ENCODE results near the gene DUS2. TPM values are rescaled to one million over a fixed set of nuclear protein-coding genes. Genes with fewer than 3 reads are reported as not detected.

DUS2 gene
- total and polyA plus RNA-seq, 5 donors, result 4.3 to 9.5 (median 5.9) TPM

GRCh38 chr16:68077866-68078700, 55.0 kb downstream of the DUS2 start:
- H3K4me1 ChIP-seq (ENCODE audit: control insufficient read depth, insufficient read depth, low read length), result peaks cover 14% of the 10 kb centered on the region
- DNase-seq, result no peak
- H3K9me3 ChIP-seq (ENCODE audit: control insufficient read depth, low read length), result no peaks in the 10 kb centered on the region
- H3K4me3 ChIP-seq (ENCODE audit: low read length), result no peak overlapping the region
- no peak for ATAC-seq
- 86% methylated on average over 7 of the region's 7 CpGs for WGBS
- no peak overlapping the region for H3K27ac ChIP-seq (ENCODE audit: low read length)
- no peaks in the 10 kb centered on the region for H3K27me3 ChIP-seq (ENCODE audit: control insufficient read depth, insufficient read depth)
- intact Hi-C loops (cut with DNase I), result no loop called here

DNA sequence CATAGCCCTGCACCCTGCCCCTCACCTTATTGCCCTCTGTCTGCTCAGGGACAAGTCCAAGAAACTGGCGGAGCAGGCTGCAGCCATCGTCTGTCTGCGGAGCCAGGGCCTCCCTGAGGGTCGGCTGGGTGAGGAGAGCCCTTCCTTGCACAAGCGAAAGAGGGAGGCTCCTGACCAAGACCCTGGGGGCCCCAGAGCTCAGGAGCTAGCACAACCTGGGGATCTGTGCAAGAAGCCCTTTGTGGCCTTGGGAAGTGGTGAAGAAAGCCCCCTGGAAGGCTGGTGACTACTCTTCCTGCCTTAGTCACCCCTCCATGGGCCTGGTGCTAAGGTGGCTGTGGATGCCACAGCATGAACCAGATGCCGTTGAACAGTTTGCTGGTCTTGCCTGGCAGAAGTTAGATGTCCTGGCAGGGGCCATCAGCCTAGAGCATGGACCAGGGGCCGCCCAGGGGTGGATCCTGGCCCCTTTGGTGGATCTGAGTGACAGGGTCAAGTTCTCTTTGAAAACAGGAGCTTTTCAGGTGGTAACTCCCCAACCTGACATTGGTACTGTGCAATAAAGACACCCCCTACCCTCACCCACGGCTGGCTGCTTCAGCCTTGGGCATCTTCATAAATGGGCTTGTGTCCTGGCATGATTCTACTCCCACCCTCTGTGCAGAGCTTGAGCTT, 55.8 kb downstream of the DUS2 start:
- intact Hi-C loops (cut with DNase I), result no loop called here
- ATAC-seq, result no peak
- Histone ChIP-seq H3K27ac (ENCODE audit: low read length) (peak overlapping the region; percentile 78), H3K4me3 (ENCODE audit: low read length) (no peak overlapping the region), H3K27me3 (ENCODE audit: control insufficient read depth, insufficient read depth) (no peaks in the 10 kb centered on the region), H3K9me3 (ENCODE audit: control insufficient read depth, low read length) (no peaks in the 10 kb centered on the region), H3K4me1 (ENCODE audit: control insufficient read depth, insufficient read depth, low read length) (peaks cover 14% of the 10 kb centered on the region)
- no peak for DNase-seq
- WGBS, result 91% methylated on average over 8 of the region's 8 CpGs

GRCh38 chr16:68079376-68079625, 56.2 kb downstream of the DUS2 start:
- intact Hi-C loops (cut with DNase I), result no loop called here
- H3K9me3 ChIP-seq (ENCODE audit: control insufficient read depth, low read length), result no peaks in the 10 kb centered on the region
- H3K4me1 ChIP-seq (ENCODE audit: control insufficient read depth, insufficient read depth, low read length), result peaks cover 16% of the 10 kb centered on the region
- H3K27me3 ChIP-seq (ENCODE audit: control insufficient read depth, insufficient read depth), result no peaks in the 10 kb centered on the region
- DNase-seq (no peak), ATAC-seq (no peak)
- peak overlapping the region; percentile 78 for H3K27ac ChIP-seq (ENCODE audit: low read length)
- H3K4me3 ChIP-seq (ENCODE audit: low read length), result no peak overlapping the region

GRCh38 chr16:68079626-68080344, 56.7 kb downstream of the DUS2 start:
- peak; percentile 78 to 92 (median 92) for DNase-seq
- H3K27ac ChIP-seq (ENCODE audit: low read length), result peak overlapping the region; percentile 78
- no peaks in the 10 kb centered on the region for H3K27me3 ChIP-seq (ENCODE audit: control insufficient read depth, insufficient read depth)
- ATAC-seq, result peak; percentile 49 to 50
- intact Hi-C loops (cut with DNase I), result no loop called here
- 33% methylated on average over 13 of the region's 13 CpGs for WGBS
- H3K9me3 ChIP-seq (ENCODE audit: control insufficient read depth, low read length), result no peaks in the 10 kb centered on the region
- H3K4me1 ChIP-seq (ENCODE audit: control insufficient read depth, insufficient read depth, low read length), result peaks cover 16% of the 10 kb centered on the region
- no peak overlapping the region for H3K4me3 ChIP-seq (ENCODE audit: low read length)

- no peak for ATAC-seq
- Histone ChIP-seq H3K4me3 (ENCODE audit: low read length) (no peak overlapping the region), H3K27ac (ENCODE audit: low read length) (peak overlapping the region; percentile 21), H3K9me3 (ENCODE audit: control insufficient read depth, low read length) (no peaks in the 10 kb centered on the region), H3K4me1 (ENCODE audit: control insufficient read depth, insufficient read depth, low read length) (peaks cover 15% of the 10 kb centered on the region), H3K27me3 (ENCODE audit: control insufficient read depth, insufficient read depth) (no peaks in the 10 kb centered on the region)
- intact Hi-C loops (cut with DNase I), result no loop called here
- peak in 1 of 3 donors; percentile 60 for DNase-seq
These were observed 59.0 kb downstream of the DUS2 start for GRCh38 chr16:68081861-68082628.

DNA sequence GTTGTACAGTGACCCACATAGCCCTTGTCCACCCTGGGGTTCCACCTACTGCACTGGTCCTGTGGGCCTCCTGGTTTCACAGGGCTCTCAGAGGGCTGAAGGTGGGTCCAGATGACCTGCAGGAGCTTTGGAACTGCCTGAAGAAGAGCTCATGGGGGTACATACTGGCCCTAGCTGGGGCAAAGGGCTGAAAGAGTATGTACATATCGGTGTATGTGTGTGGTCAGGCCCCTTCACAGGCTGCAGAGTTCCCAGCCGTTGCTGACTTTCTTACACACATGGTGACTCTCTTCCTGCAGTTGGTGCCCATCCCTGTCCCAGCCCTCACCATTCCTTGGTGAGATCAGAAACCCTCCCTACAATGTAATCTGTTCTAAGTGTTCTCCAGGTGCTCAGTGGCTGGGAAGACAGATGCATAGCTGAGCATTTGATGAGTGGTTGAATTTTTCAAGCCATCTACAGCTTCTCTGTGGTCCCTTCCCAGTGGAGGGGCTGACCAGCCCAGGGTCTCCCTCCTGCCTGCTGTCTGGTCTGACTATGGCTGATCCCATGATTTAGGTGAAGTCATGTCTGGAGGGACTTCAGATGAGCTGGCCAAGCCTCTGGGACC, 59.6 kb downstream of the DUS2 start:
- Histone ChIP-seq H3K4me3 (ENCODE audit: low read length) (no peak overlapping the region), H3K4me1 (ENCODE audit: control insufficient read depth, insufficient read depth, low read length) (peaks cover 15% of the 10 kb centered on the region), H3K9me3 (ENCODE audit: control insufficient read depth, low read length) (no peaks in the 10 kb centered on the region), H3K27me3 (ENCODE audit: control insufficient read depth, insufficient read depth) (no peaks in the 10 kb centered on the region), H3K27ac (ENCODE audit: low read length) (peak overlapping the region; percentile 7)
- WGBS, result 82% methylated on average over 2 of the region's 2 CpGs
- ATAC-seq (no peak), DNase-seq (no peak)
- intact Hi-C loops (cut with DNase I), result no loop called here

DNA sequence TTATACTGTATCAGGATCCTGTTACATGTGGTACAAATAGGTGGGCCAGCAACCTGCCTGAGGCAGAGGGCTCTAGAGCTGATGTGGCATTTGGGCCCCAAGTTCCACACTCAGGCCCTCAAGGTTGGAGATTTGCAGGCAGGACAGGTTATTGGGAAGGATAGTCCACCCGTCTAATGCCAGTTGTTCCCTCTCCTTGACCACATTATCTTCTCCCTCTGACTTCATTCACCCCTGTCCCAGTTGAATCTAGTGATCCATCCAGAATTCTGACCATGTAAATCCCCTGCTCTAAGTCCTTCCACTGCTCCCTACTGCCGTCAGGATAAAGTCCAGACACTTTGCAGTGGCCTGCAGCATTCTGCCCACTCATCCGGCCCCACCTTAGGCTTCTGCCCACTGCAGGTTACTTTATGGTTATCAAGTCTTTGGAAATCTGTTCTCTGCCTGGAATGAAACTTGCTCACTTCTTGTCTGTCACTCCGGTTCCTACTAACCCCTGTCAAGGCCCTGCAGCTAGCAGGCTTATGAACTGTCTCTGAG, 60.2 kb downstream of the DUS2 start:
- intact Hi-C loops (cut with DNase I), result no loop called here
- no peak for DNase-seq
- Histone ChIP-seq H3K27ac (ENCODE audit: low read length) (no peak overlapping the region), H3K4me3 (ENCODE audit: low read length) (no peak overlapping the region), H3K4me1 (ENCODE audit: control insufficient read depth, insufficient read depth, low read length) (peaks cover 15% of the 10 kb centered on the region), H3K27me3 (ENCODE audit: control insufficient read depth, insufficient read depth) (no peaks in the 10 kb centered on the region), H3K9me3 (ENCODE audit: control insufficient read depth, low read length) (no peaks in the 10 kb centered on the region)
- WGBS, result 94% methylated on average over 4 of the region's 4 CpGs
- no peak for ATAC-seq

DNA sequence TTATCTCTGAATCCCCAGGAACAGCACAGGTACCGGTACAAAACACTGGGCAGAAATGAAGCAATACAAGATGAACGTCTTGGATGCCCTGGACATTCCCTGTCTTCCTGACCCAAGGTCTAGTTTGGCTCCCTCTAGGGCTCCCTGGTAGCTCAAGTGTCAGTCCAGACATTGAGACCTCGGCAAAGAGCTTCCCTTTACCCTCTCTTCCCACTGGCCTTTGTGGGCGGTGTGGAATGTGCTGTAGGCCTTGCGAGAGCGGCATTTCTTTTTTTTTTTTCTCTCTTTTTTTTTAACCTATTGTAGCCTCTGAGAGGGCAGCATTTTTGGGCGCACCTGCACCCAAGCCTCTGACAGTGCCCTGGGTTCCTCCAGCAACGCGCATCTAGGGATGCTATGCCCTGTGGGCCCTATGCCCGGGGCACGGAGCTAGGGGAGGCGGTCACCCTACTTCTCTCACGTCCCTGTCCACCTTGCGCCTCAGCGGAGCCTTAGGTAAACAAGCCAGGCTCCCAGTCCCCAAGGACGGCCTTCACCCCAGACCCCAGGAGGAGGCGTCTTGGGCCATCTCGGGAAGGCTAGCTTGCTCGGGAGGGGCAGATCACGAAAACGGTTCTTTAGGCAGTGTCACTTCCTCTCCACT, 60.9 kb downstream of the DUS2 start:
- 34% methylated on average over 21 of the region's 21 CpGs for WGBS
- H3K4me1 ChIP-seq (ENCODE audit: control insufficient read depth, insufficient read depth, low read length), result peaks cover 17% of the 10 kb centered on the region
- DNase-seq (no peak), ATAC-seq (peak; percentile 0)
- H3K27me3 ChIP-seq (ENCODE audit: control insufficient read depth, insufficient read depth), result no peaks in the 10 kb centered on the region
- no peaks in the 10 kb centered on the region for H3K9me3 ChIP-seq (ENCODE audit: control insufficient read depth, low read length)
- intact Hi-C loops (cut with DNase I), result no loop called here
- H3K27ac ChIP-seq (ENCODE audit: low read length), result peak overlapping the region; percentile 98
- peak overlapping the region; percentile 49 for H3K4me3 ChIP-seq (ENCODE audit: low read length)

- Histone ChIP-seq H3K4me3 (ENCODE audit: low read length) (peak overlapping the region; percentile 49), H3K27me3 (ENCODE audit: control insufficient read depth, insufficient read depth) (no peaks in the 10 kb centered on the region), H3K27ac (ENCODE audit: low read length) (peak overlapping the region; percentile 98), H3K4me1 (ENCODE audit: control insufficient read depth, insufficient read depth, low read length) (peaks cover 13% of the 10 kb centered on the region), H3K9me3 (ENCODE audit: control insufficient read depth, low read length) (no peaks in the 10 kb centered on the region)
- intact Hi-C loops (cut with DNase I), result loop anchor here in 1 of 4 donors (5.0 kb wide), 1 partner anchor 143 kb away; no protein-coding TSS in a partner anchor
- ATAC-seq, result peak; percentile 85 to 87
- under 1% methylated on average over 44 of the region's 45 CpGs for WGBS
- peak; percentile 92 to 97 (median 97) for DNase-seq
These were observed 61.6 kb downstream of the DUS2 start for GRCh38 chr16:68084504-68085258.

Data from right cardiac atrium (tissue), 5 donors.